Breast epithelium (tissue), 3 donors: ENCODE measurements around the gene TMIE.

Experiments
- POLR2A ChIP-seq: fragments of 450-650 bp; IDR thresholded peaks from one replicate; pipeline ENCODE4 v1.6.1; 2016; ENCODE audit warnings: antibody characterized with exemption, mild to moderate bottlenecking, moderate library complexity
- POLR2AphosphoS5 ChIP-seq, 3 donors: sonication (generic); formaldehyde crosslinking; IDR thresholded peaks; one replicate each; pipeline ENCODE4 v1.6.1; 2017; ENCODE audit warnings: antibody characterized with exemption in 3 of 3
- TF ChIP-seq, protein P1 (sequence below), 3 donors: fragments of 450-650 bp; IDR thresholded peaks; one replicate each; pipeline ENCODE4 v1.5.1; 2016 to 2017; ENCODE audit warnings: antibody characterized with exemption in 3 of 3, mild to moderate bottlenecking in 3 of 3, moderate library complexity in 3 of 3

DNA sequence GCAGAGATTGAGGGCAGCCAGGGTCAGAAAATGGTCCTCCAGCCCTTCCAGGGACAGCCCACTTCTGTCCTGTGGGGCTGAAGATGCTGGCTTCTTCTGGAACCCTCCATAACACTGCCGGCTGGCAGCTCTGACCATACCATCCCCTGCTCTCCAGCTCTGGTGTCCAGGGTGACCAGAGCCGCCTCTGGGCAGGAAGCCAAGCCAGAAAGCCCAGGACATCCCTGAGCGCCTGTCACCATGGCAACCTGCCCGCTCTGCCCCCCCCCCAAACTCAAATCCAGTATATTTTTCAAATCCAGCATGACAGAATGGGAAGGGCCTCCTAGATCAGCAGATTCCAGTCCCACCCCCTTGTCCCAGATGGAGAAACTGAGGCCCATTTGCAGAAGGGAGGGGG is 420 bp upstream of the TMIE start:
- TF ChIP-seq, protein P1, sequence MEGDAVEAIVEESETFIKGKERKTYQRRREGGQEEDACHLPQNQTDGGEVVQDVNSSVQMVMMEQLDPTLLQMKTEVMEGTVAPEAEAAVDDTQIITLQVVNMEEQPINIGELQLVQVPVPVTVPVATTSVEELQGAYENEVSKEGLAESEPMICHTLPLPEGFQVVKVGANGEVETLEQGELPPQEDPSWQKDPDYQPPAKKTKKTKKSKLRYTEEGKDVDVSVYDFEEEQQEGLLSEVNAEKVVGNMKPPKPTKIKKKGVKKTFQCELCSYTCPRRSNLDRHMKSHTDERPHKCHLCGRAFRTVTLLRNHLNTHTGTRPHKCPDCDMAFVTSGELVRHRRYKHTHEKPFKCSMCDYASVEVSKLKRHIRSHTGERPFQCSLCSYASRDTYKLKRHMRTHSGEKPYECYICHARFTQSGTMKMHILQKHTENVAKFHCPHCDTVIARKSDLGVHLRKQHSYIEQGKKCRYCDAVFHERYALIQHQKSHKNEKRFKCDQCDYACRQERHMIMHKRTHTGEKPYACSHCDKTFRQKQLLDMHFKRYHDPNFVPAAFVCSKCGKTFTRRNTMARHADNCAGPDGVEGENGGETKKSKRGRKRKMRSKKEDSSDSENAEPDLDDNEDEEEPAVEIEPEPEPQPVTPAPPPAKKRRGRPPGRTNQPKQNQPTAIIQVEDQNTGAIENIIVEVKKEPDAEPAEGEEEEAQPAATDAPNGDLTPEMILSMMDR (IDR thresholded peaks at IDR 0.05): no peak
- TF ChIP-seq POLR2A: no peak
- TF ChIP-seq POLR2AphosphoS5 (IDR thresholded peaks at IDR 0.05): no peak
